Adipocyte (in vitro differentiated cells): Measurements from ENCODE around the gene COL15A1.

Experiments used
- DNase-seq: peaks from one replicate; pipeline ENCODE4 v3.0.0-alpha.2; 2015; ENCODE audit warnings: low read depth
- H3K27me3 ChIP-seq: replicated peaks from 2 replicates; pipeline ENCODE4 v1.7.0; 2013; ENCODE audit warnings: mild to moderate bottlenecking, low read length, moderate library complexity; ENCODE audit not compliant: control insufficient read depth, insufficient read depth
- H3K36me3 ChIP-seq: 2 replicates; pipeline ENCODE4 v1.7.0; 2013; ENCODE audit warnings: low read length, mild to moderate bottlenecking, moderate library complexity; ENCODE audit not compliant: control insufficient read depth, insufficient read depth, severe bottlenecking
- H3K4me1 ChIP-seq: 2 replicates; pipeline ENCODE4 v1.7.0; 2013; ENCODE audit warnings: mild to moderate bottlenecking, low read length, moderate library complexity; ENCODE audit not compliant: control insufficient read depth, insufficient read depth
- H3K4me3 ChIP-seq: 2 replicates; pipeline ENCODE4 v1.7.0; 2013; ENCODE audit warnings: mild to moderate bottlenecking, low read length, moderate library complexity
- H3K9ac ChIP-seq: 2 replicates; pipeline ENCODE4 v1.7.0; 2013; ENCODE audit warnings: mild to moderate bottlenecking, low read length, moderate library complexity
- H3K9me3 ChIP-seq: 2 replicates; pipeline ENCODE4 v1.7.0; 2013; ENCODE audit warnings: mild to moderate bottlenecking, low read length, moderate library complexity; ENCODE audit not compliant: control insufficient read depth

COL15A1 gene

GRCh38 chr9:98997604-98998003 lies 53.9 kb downstream of the COL15A1 start:
- no peak for DNase-seq
- Histone ChIP-seq H3K9me3 (no peaks in the 10 kb centered on the region), H3K36me3 (no peaks in the 10 kb centered on the region), H3K4me1 (peaks cover 48% of the 10 kb centered on the region), H3K27me3 (no peaks in the 10 kb centered on the region), H3K9ac (peak overlapping the region; percentile 28), H3K4me3 (no peak overlapping the region)

DNA sequence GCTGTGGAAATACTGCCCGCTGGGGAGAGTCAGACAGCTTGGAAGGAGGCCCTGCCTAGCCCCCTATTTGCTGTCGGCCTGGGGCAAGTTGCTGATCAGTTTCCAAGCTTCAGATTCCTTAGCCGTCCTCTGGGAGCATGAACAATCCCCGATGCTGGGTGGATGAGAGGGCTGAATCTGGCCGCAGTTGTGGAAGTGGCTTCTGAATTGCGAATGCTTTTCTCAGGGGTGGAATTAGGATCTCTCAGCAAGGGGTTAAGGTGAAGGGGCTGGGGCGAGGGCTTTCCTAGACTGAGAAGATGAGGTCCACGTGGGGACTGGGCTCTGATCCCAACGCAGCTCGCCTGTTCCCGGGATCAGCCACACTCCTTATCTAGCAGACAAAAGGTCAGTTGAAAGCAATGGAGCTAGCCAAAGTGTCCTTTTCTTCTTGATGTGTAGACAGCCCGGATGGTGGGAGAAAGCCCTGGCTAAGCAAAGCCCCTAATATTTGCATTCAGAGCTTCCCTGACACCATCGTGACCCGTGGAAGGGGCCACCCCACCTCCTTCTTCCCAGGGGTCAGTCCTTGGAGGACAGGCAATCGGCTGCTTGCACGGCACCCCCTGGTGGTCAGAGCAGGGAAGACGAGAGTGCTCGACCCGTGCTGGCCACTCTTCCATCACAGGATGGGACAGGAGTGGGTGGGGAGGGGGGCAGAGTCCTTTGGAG lies 54.9 kb downstream of the COL15A1 start:
- H3K4me3 ChIP-seq = peak overlapping the region; percentile 16
- H3K4me1 ChIP-seq = peaks cover 41% of the 10 kb centered on the region
- peak overlapping the region; percentile 28 for H3K9ac ChIP-seq
- DNase-seq = peak; percentile 75
- H3K9me3 ChIP-seq = no peaks in the 10 kb centered on the region
- peaks cover 8% of the 10 kb centered on the region for H3K27me3 ChIP-seq
- peaks cover 9% of the 10 kb centered on the region for H3K36me3 ChIP-seq

GRCh38 chr9:98999152-98999525 lies 55.4 kb downstream of the COL15A1 start:
- Histone ChIP-seq H3K9me3 (no peaks in the 10 kb centered on the region), H3K9ac (peak overlapping the region; percentile 28), H3K4me1 (peaks cover 40% of the 10 kb centered on the region), H3K27me3 (peaks cover 9% of the 10 kb centered on the region), H3K4me3 (no peak overlapping the region), H3K36me3 (peaks cover 15% of the 10 kb centered on the region)
- no peak for DNase-seq

DNA sequence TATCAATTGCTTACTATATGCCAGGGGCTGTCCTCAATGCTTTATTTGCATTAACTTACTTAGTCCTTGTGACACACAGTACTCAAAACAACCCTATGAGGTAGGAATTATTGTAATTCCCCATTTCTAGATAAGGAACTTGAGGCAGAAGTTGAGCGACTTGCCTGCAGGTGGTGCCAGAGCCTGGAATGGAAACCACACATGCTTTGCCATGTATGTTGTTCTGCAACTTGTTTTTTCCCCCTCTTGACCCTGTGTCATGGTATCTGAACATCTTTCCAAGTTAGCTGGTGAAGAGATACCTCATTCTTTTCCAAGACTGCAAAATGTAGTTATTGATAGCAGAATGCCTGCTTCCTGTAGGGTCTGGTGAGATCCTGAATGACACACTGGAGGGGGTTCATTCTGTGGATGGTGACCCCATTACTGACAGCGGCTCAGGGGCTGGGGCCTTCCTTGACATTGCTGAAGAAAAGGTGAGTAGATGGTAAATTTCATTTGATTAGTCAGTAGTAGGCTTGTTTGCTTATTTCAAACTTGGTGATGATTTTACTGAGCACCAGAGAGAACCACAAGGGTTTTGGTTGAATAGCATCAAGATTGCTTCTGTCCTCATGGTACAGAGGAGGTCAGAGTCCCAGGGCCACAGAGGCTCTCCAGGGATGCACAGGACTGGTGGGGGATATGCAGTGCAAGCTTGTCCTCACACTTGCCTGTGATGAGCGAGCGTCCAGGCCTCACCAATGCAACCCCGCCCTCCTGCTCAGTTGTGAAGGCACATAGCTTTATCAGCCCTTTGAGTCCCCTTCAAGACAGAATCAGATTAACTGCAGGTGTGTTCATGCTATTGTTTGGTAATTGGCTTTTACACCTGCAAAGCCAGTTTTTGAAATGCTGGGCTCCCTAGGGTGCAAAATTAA lies 57.0 kb downstream of the COL15A1 start:
- H3K4me3 ChIP-seq = no peak overlapping the region
- peaks cover 12% of the 10 kb centered on the region for H3K27me3 ChIP-seq
- H3K9ac ChIP-seq = no peak overlapping the region
- peaks cover 24% of the 10 kb centered on the region for H3K4me1 ChIP-seq
- H3K9me3 ChIP-seq = no peaks in the 10 kb centered on the region
- H3K36me3 ChIP-seq = peaks cover 23% of the 10 kb centered on the region
- DNase-seq = peak; percentile 64

DNA sequence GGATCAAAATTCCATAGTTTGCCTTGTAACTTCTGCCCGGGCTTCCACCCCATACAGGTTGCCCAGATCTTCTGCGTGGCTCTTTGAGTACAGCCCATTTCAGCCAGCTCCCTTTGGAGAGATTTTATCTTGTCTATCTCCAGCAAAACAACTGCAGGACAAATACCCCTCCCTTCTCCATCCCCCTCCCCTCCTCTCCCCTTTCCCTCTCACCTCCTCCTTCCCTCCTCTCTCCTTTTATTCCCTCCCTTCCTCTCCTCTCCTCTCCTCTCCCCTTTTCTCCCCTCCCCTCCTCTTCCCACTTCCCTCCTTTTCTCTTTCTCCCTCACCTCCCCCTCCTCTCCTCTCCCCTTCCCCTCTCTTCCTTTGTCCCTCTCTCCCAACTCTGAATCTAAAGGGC lies 58.2 kb downstream of the COL15A1 start:
- Histone ChIP-seq H3K27me3 (peaks cover 12% of the 10 kb centered on the region), H3K9ac (no peak overlapping the region), H3K4me1 (peaks cover 24% of the 10 kb centered on the region), H3K4me3 (no peak overlapping the region), H3K9me3 (no peaks in the 10 kb centered on the region), H3K36me3 (peaks cover 32% of the 10 kb centered on the region)
- DNase-seq = no peak

DNA sequence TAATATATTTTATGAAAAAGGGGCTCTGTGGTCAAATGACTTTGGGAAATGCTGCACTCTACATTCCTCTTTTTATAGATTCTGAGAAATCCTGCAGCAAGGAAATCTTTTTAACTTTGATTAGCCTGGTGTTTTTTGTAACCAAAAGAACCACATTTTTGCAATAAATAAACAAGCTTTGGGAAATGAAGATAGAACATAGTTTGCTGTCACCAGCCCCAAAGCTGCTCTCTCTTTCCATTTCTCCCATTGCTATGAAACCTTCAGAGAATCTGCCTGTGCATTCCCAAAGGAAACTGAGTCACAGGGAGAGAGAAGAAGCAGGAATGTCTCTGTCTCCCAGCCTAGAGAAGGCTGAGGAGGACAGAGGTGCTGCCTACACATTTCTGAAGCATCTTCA lies 59.0 kb downstream of the COL15A1 start:
- Histone ChIP-seq H3K4me1 (peaks cover 16% of the 10 kb centered on the region), H3K36me3 (peaks cover 32% of the 10 kb centered on the region), H3K4me3 (no peak overlapping the region), H3K9me3 (no peaks in the 10 kb centered on the region), H3K9ac (no peak overlapping the region), H3K27me3 (peaks cover 12% of the 10 kb centered on the region)
- DNase-seq = no peak

DNA sequence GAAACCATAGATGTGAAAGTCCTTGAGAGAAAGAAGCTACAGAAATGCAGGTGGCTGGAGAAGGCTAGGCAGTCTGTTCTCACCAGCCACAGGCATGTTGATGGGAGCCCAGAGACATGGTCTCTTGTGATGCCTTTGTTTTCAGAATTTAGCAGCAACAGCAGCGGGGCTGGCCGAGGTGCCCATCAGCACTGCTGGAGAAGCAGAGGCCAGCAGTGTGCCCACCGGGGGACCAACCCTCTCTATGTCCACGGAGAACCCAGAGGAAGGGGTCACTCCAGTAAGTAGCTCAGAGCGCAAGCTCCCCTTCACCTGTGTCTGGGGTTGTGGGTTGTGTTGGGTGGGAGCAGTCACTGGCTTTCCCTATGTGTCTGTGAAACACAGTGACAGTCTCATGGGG lies 59.6 kb downstream of the COL15A1 start:
- no peak overlapping the region for H3K4me3 ChIP-seq
- H3K4me1 ChIP-seq = peaks cover 10% of the 10 kb centered on the region
- peaks cover 12% of the 10 kb centered on the region for H3K27me3 ChIP-seq
- DNase-seq = no peak
- no peak overlapping the region for H3K9ac ChIP-seq
- H3K36me3 ChIP-seq = peaks cover 32% of the 10 kb centered on the region
- H3K9me3 ChIP-seq = no peaks in the 10 kb centered on the region

GRCh38 chr9:99004115-99004514 lies 60.4 kb downstream of the COL15A1 start:
- H3K4me1 ChIP-seq = peaks cover 2% of the 10 kb centered on the region
- H3K36me3 ChIP-seq = peaks cover 32% of the 10 kb centered on the region
- no peaks in the 10 kb centered on the region for H3K9me3 ChIP-seq
- H3K9ac ChIP-seq = no peak overlapping the region
- peaks cover 12% of the 10 kb centered on the region for H3K27me3 ChIP-seq
- H3K4me3 ChIP-seq = no peak overlapping the region
- DNase-seq = no peak

DNA sequence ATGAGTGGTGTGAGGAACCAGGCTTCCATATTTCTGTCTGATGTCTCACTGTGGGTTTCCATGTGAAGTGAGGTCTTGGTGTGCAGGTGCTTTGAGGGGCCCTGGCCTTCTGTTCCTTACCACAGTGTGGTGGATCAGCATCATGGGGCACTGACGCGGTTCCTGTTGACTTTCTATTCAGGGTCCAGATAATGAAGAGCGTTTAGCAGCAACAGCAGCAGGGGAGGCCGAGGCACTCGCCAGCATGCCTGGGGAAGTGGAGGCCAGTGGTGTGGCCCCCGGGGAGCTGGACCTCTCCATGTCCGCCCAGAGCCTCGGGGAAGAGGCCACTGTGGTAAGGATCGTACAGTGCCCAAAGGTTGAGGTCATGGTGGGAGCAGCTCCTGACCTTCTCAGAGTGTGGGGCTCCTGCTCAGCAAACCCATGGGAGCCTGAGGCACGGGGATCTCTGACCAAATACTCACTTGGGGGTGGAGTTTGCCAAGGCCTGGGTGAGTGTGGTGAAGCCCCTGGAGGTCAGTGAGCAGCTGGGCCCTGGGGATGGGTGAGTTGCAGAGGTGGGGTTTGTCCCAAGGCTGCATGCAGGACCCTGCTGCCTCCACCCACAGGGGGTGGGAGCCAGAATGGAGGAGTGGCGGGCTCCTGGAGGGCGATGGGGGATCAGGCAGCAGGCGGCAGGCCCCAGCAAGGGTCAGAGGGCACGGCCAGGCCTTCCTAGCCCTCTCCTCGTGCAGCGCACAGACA lies 61.2 kb downstream of the COL15A1 start:
- H3K4me1 ChIP-seq = no peaks in the 10 kb centered on the region
- DNase-seq = no peak

GRCh38 chr9:99005651-99006050 lies 61.9 kb downstream of the COL15A1 start:
- Histone ChIP-seq H3K9me3 (peaks cover 5% of the 10 kb centered on the region), H3K36me3 (peaks cover 40% of the 10 kb centered on the region), H3K27me3 (peaks cover 12% of the 10 kb centered on the region), H3K4me1 (no peaks in the 10 kb centered on the region), H3K4me3 (no peak overlapping the region), H3K9ac (no peak overlapping the region)
- no peak for DNase-seq

More for the DNA sequence above, 61.2 kb downstream of the COL15A1 start:
- Histone ChIP-seq H3K9ac (no peak overlapping the region), H3K36me3 (peaks cover 32% of the 10 kb centered on the region), H3K4me3 (no peak overlapping the region), H3K27me3 (peaks cover 12% of the 10 kb centered on the region), H3K9me3 (no peaks in the 10 kb centered on the region)

DNA sequence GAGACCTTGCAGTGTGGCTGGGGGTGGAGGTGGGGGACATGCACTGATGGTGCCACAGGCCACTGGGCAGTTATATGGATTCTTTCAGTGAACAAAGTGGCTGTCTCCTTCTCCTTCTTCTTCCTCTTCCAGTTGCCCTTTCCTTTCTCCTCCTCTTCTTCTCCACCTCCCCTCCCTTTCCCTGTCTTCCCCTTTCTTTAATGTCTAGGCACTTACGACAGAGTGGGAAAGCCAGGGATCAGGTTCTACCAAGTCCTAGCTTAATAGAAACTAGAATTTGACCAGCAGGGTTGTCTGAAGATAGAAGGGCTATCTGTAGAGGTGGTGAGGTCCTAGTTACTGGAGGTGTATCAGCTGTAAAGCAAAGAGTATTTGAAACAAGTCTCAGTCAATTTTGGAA lies 62.8 kb downstream of the COL15A1 start:
- Histone ChIP-seq H3K9ac (no peak overlapping the region), H3K27me3 (peaks cover 12% of the 10 kb centered on the region), H3K4me3 (no peak overlapping the region), H3K9me3 (peaks cover 13% of the 10 kb centered on the region), H3K36me3 (peaks cover 44% of the 10 kb centered on the region), H3K4me1 (no peaks in the 10 kb centered on the region)
- DNase-seq = no peak
